HCT116 (cell line): ENCODE data around the gene CELF2. TPM values are rescaled to one million over a fixed set of nuclear protein-coding genes. Genes with fewer than 3 reads are reported as not detected.

Experiments used
- ATAC-seq: fragments of 200-7000 bp; cut with Tn5 transposase; 2 replicates; pipeline ENCODE4 v1.9.1; 2020; ENCODE audit warnings: mild to moderate bottlenecking, moderate library complexity
- BruUV-seq: library from RNA; stranded (reverse); fragments of 400-500 nt; replicated peaks from 2 replicates; lab custom pipeline; 2021; lab: Mats Ljungman, UMichigan
- CTCF ChIA-PET: fragments of 300-600 bp; sonication (Branson Sonifier 250); formaldehyde crosslinking; loops from one replicate; lab custom pipeline; 2021; ENCODE audit warnings: antibody characterized with exemption; lab: Charles Lee
- POLR2A ChIA-PET: fragments of 300-600, 350-600 bp; sonication (Branson Sonifier 250); formaldehyde crosslinking; loops from one replicate; lab custom pipeline; 2021; ENCODE audit warnings: antibody characterized with exemption; lab: Charles Lee
- RAD21 ChIA-PET, 2 experiments: fragments of 300-600 bp; sonication (Branson Sonifier 250); formaldehyde crosslinking; loops; one replicate each; lab custom pipeline; 2023; ENCODE audit warnings: low total read pairs in 2 of 2; ENCODE audit not compliant: uncharacterized antibody in 2 of 2, unreplicated experiment in 2 of 2, low non-redundant PET in 1 of 2; lab: Charles Lee
- DNase-seq: peaks from one replicate; pipeline ENCODE4 v3.0.0-alpha.2; 2010; ENCODE audit warnings: low read depth, low spot score
- H2AFZ ChIP-seq: fragments of 200-600 bp; shearing (Covaris generic), sonication (generic); 2 replicates; pipeline ENCODE4 v1.6.1; 2017; ENCODE audit warnings: low read depth, mixed run types, mixed read lengths, antibody characterized with exemption, low read length; ENCODE audit not compliant: poor library complexity, severe bottlenecking
- H3K27ac ChIP-seq: 2 replicates; pipeline ENCODE4 v1.5.1; 2012; ENCODE audit warnings: low read depth, low read length
- H3K27me3 ChIP-seq: fragments of 200-600 bp; sonication (generic); 2 replicates; pipeline ENCODE4 v1.6.1; 2016; ENCODE audit warnings: mixed run types, low read length, mixed read lengths; ENCODE audit not compliant: insufficient read depth
- H3K36me3 ChIP-seq, 2 experiments: fragments of 200-500 bp in 1 of 2; fragments of 200-600 bp in 1 of 2; sonication (Bioruptor generic) in 1 of 2; sonication (generic) in 1 of 2; 2 replicates each; pipeline versions ENCODE4 v1.5.1 to v1.6.1; 2014 to 2016; ENCODE audit warnings: low read length in 2 of 2, inconsistent platforms in 1 of 2, mixed read lengths in 1 of 2, mixed run types in 1 of 2; ENCODE audit not compliant: insufficient read depth in 2 of 2, control insufficient read depth in 1 of 2
- H3K4me1 ChIP-seq, 2 experiments: fragments of 200-600 bp in 1 of 2; sonication (generic) in 1 of 2; 2 replicates each; pipeline versions ENCODE4 v1.5.1 to v1.6.1; 2012 to 2017; ENCODE audit warnings: low read length in 2 of 2, inconsistent platforms in 1 of 2, mild to moderate bottlenecking in 1 of 2, mixed read lengths in 1 of 2, mixed run types in 1 of 2, moderate library complexity in 1 of 2; ENCODE audit not compliant: insufficient read depth in 2 of 2, control insufficient read depth in 1 of 2
- H3K4me2 ChIP-seq: fragments of 200-600 bp; sonication (generic); 2 replicates; pipeline ENCODE4 v1.6.1; 2017; ENCODE audit warnings: mixed run types, low read length, mixed read lengths
- H3K4me3 ChIP-seq, 2 experiments: fragments of 200-600 bp in 1 of 2; sonication (generic) in 1 of 2; replicated peaks in 1 of 2; 2 replicates each; pipeline ENCODE4 v1.5.1; 2011 to 2016; ENCODE audit warnings: low read length in 2 of 2, control low read depth in 1 of 2, low read depth in 1 of 2, mild to moderate bottlenecking in 1 of 2, mixed read lengths in 1 of 2, mixed run types in 1 of 2
- H3K79me2 ChIP-seq: fragments of 200-600 bp; sonication (generic); 2 replicates; pipeline ENCODE4 v1.6.1; 2017; ENCODE audit warnings: mild to moderate bottlenecking, mixed run types, low read length, moderate library complexity, mixed read lengths; ENCODE audit not compliant: insufficient read depth
- H3K9ac ChIP-seq: fragments of 200-600 bp; sonication (generic); 2 replicates; pipeline ENCODE4 v1.6.1; 2016; ENCODE audit warnings: low read length, mixed read lengths
- H3K9me2 ChIP-seq: fragments of 200-600 bp; sonication (generic), shearing (Covaris generic); 2 replicates; pipeline ENCODE4 v1.6.1; 2017; ENCODE audit warnings: mixed run types, mild to moderate bottlenecking, moderate library complexity; ENCODE audit not compliant: insufficient read depth
- H3K9me3 ChIP-seq, 2 experiments: fragments of 200-500 bp in 1 of 2; fragments of 200-600 bp in 1 of 2; sonication (Bioruptor generic) in 1 of 2; sonication (generic) in 1 of 2; 2 replicates each; pipeline ENCODE4 v1.6.1; 2014 to 2017; ENCODE audit warnings: low read length in 2 of 2, mixed read lengths in 2 of 2, inconsistent platforms in 1 of 2, low read depth in 1 of 2, mild to moderate bottlenecking in 1 of 2, mixed run types in 1 of 2, moderate library complexity in 1 of 2; ENCODE audit not compliant: control insufficient read depth in 1 of 2, insufficient read depth in 1 of 2
- H4K20me1 ChIP-seq: fragments of 200-600 bp; sonication (generic), shearing (Covaris generic); 2 replicates; pipeline ENCODE4 v1.6.1; 2017; ENCODE audit warnings: mixed run types, mild to moderate bottlenecking, moderate library complexity; ENCODE audit not compliant: insufficient read depth
- EGR1 ChIP-seq: IDR thresholded peaks from 2 replicates; pipeline ENCODE4 v1.6.1; 2012; ENCODE audit warnings: low read depth
- EZH2 ChIP-seq: fragments of 200-600 bp; sonication (generic); IDR thresholded peaks from 2 replicates; pipeline ENCODE4 v1.6.1; 2017; ENCODE audit warnings: antibody characterized with exemption, mixed run types
- FOSL1 ChIP-seq: IDR thresholded peaks from 2 replicates; pipeline ENCODE4 v1.6.1; 2012; ENCODE audit warnings: low read depth
- POLR2A ChIP-seq: IDR thresholded peaks from 2 replicates; pipeline ENCODE4 v1.7.0; 2011; ENCODE audit warnings: borderline replicate concordance; ENCODE audit not compliant: insufficient read depth, insufficient read length; ENCODE audit errors: extremely low read depth
- RAD21 ChIP-seq: IDR thresholded peaks from 2 replicates; pipeline ENCODE4 v1.6.1; 2012; ENCODE audit warnings: low read depth, mild to moderate bottlenecking
- SIN3A ChIP-seq: IDR thresholded peaks from 2 replicates; pipeline ENCODE4 v1.6.1; 2012; ENCODE audit warnings: low read depth
- TCF7L2 ChIP-seq: IDR thresholded peaks from 2 replicates; pipeline ENCODE4 v1.7.0; 2011; ENCODE audit warnings: borderline replicate concordance, inconsistent platforms; ENCODE audit not compliant: insufficient read depth, insufficient read length; ENCODE audit errors: extremely low read depth
- ZNF274 ChIP-seq: fragments of 200-500 bp; sonication (Bioruptor generic); IDR thresholded peaks from 2 replicates; pipeline ENCODE4 v1.6.1; 2014; ENCODE audit warnings: mild to moderate bottlenecking, low read depth, low read length, inconsistent platforms
- intact Hi-C: fragments of 100-400 bp; cut with micrococcal nuclease; formaldehyde crosslinking; loops from 2 replicates; pipeline ENCODE4 v1.10.0; 2022
- total RNA-seq: library from RNA; stranded (reverse); gene quantifications from one replicate; pipeline ENCODE4 v1.2.1, GENCODE V29; 2021; ENCODE audit not compliant: unreplicated experiment
- TF ChIP-seq, protein P1 (sequence below): IDR thresholded peaks from 2 replicates; pipeline ENCODE4 v1.6.1; 2012

The CELF2 gene
- total RNA-seq, 1 experiment from 2014 or later = 0.66 TPM

DNA sequence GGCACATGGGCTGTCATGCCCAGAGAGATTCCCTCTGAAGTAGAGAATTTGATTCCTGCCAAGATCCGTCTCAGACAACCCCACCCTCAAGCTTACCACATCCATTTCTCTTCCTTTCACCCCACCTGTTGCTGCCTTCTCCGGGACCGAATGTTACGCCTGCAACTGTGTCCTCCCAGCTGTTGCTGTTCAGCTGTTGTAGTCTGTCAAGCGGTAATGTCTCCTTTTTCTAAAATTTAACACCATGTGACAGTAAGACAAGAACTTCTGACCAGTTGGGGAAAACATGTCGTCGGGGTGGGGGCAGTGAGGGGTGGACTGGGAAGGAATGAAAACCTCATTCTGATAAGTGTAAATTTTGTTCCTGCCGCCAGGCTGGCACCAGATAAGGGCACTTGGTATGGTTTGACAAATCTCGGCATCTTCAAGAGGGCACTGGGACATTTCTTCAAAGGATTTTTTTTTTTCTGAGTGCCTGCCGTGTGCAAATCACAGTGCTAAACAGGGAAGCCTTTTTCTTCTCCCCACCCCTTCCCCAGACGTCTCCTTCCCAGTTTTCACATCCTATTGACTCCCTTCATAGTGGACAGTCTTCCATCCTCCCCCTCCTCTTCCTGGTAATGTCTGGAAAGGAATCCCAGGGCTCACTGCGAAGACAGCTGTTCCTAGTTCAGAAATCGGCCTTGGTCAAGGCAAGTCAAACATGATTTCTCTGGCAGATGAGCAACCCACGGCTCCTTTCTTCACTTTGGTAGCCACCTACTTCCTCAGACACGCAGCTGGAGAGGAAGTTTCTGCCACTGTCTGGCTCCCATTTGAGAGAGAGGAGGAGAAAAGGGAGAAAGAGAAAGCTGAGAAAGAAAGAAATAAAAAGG lies 5.0 kb upstream of the CELF2 start:
- POLR2A ChIA-PET = no interaction called here
- no peak overlapping the region for H2AFZ ChIP-seq
- TF ChIP-seq, protein P1, sequence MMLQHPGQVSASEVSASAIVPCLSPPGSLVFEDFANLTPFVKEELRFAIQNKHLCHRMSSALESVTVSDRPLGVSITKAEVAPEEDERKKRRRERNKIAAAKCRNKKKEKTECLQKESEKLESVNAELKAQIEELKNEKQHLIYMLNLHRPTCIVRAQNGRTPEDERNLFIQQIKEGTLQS = no peak
- TF ChIP-seq, all 23 proteins: peak for 0
- no peaks in the 10 kb centered on the region for H4K20me1 ChIP-seq
- ChIA-PET CTCF (no interaction called here), RAD21 (no interaction called here)
- no peak overlapping the region for H3K4me3 ChIP-seq
- no peaks in the 10 kb centered on the region for H3K36me3 ChIP-seq
- intact Hi-C loops = no loop called here
- BruUV-seq = no TSS peak
- no peak overlapping the region for H3K4me2 ChIP-seq
- H3K27me3 ChIP-seq = no peaks in the 10 kb centered on the region
- H3K9me2 ChIP-seq = no peaks in the 10 kb centered on the region
- H3K4me1 ChIP-seq = no peaks in the 10 kb centered on the region
- peaks cover 0 to 13% of the 10 kb centered on the region in 2 experiments; a peak in 2 of 4 replicates for H3K9me3 ChIP-seq
- H3K9ac ChIP-seq = no peak overlapping the region
- no peak overlapping the region for H3K27ac ChIP-seq
- H3K79me2 ChIP-seq = no peaks in the 10 kb centered on the region
- no peak for DNase-seq
- no peak for ATAC-seq

DNA sequence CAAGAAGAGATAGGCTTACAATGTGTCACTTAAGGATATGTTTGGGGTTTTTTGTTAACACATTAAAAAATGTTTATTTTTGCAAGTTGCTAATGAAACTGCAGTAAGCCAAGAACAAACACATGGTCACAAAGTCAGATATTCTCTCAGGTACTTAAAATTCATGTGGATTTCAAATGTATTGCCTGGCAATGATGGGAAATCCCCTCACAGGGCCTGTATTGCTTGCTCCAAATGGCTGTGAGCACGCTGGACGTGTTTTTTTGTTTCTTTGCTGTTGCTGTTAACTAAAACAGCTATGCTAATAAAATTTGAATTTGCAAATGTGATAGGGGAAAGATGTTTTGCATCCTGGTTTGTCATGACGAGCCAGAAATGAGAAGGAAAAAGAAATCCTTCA lies 3.8 kb upstream of the CELF2 start:
- DNase-seq = no peak
- BruUV-seq = no TSS peak
- no peak for ATAC-seq
- Histone ChIP-seq H3K9me3 (peaks cover 0 to 13% of the 10 kb centered on the region in 2 experiments; a peak in 1 of 4 replicates), H3K79me2 (no peaks in the 10 kb centered on the region), H4K20me1 (no peaks in the 10 kb centered on the region), H3K4me2 (no peak overlapping the region), H3K9me2 (no peaks in the 10 kb centered on the region)
- ChIA-PET CTCF (no interaction called here), POLR2A (no interaction called here)
- intact Hi-C loops = no loop called here
- TF ChIP-seq FOSL1 = no peak
- no peak for TF ChIP-seq TCF7L2
- TF ChIP-seq POLR2A = no peak
- TF ChIP-seq SIN3A = no peak
- TF ChIP-seq EGR1 = no peak
- no peak for TF ChIP-seq RAD21
- TF ChIP-seq EZH2 = no peak
- TF ChIP-seq ZNF274 = no peak
- TF ChIP-seq, all 23 proteins: peak for 0
- H3K36me3 ChIP-seq = no peaks in the 10 kb centered on the region
- H3K9ac ChIP-seq = no peak overlapping the region
- H3K4me3 ChIP-seq = no peak overlapping the region
- H3K27me3 ChIP-seq = no peaks in the 10 kb centered on the region
- no peak overlapping the region for H3K27ac ChIP-seq
- H2AFZ ChIP-seq = no peak overlapping the region
- no peaks in the 10 kb centered on the region for H3K4me1 ChIP-seq
- RAD21 ChIA-PET = no interaction called here
